HG03432 (cell line): ENCODE data around the gene CMC1.

ENCODE experiments used
- ATAC-seq: cut with Tn5 transposase; IDR thresholded peaks from one replicate; pipeline ENCODE4 v1.9.1; 2021; ENCODE audit warnings: mild to moderate bottlenecking, moderate library complexity; ENCODE audit not compliant: unreplicated experiment

Gene CMC1

DNA sequence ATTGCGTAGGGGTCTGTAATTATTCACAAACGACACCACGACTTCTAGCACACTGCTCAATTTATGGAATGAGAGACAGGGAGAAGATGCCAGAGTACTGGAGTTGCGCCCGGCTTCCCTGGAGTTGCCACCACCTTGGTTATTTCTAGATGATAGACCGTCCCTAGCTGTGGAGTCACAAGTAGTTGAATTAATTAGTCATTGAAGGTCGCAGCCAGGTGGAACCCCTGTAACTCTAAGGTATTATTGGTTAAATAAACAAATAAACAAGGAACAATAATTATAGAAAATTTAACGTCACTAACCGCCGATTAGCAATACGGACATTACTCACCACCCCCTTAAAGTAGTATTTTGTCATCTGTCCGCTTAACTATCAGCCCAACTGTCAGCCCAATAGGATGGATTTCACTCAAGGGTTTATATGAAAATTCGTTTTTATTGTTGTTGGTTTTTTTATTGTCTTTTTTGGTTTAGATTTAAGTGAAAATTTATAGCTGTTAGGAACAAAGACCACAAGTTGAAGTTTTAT is 108.1 kb downstream of the CMC1 start:
- no peak for ATAC-seq
